ENCODE results near the gene TRIP10. TPM values are rescaled to one million over a fixed set of nuclear protein-coding genes. Genes with fewer than 3 reads are reported as not detected.

Gene TRIP10
- total RNA-seq, 4 donors from 2014 or later: 94.1 to 129 (median 104) TPM

DNA sequence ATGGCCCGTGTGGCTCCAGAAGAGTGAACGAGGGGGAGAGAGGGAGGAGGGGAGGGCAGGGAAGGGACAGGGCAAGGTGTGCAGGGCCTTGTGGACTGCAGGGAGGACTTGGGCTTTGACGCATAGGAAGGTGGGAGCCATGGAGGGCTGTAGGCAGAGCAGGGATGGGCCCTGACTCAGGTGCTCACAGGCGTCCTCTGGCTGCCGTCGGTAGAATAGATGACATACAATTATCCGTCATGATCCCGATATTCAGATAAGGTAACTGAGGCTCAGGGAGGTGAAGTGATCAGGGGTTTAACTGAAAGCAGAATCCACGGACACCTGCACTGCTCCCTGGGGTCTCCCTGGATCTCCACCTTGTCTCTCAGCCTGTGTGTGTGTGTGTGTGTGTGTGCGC lies 22.4 kb upstream of the TRIP10 start:
- 66 to 72% methylated on average over 9 to 10 of the region's 10 CpGs for WGBS, 2 donors (ENCODE audit: low coverage in 1 of 2)
- no peaks in the 10 kb centered on the region for H3K9me3 ChIP-seq
- peaks cover 0 to 4% of the 10 kb centered on the region in 2 donors for H3K36me3 ChIP-seq
- H3K4me1 ChIP-seq: peaks cover 0 to under 1% (median 0%) of the 10 kb centered on the region in 3 donors
- TF ChIP-seq EP300 (IDR thresholded peaks at IDR 0.05) (no peak), POLR2AphosphoS5 (IDR thresholded peaks at IDR 0.05) (no peak), POLR2A (IDR thresholded peaks at IDR 0.05) (no peak), CTCF (IDR thresholded peaks at IDR 0.05) (no peak)
- ATAC-seq: no peak
- peaks cover 64% of the 10 kb centered on the region for H3K27me3 ChIP-seq
- no peak overlapping the region for H3K4me3 ChIP-seq
- no peak overlapping the region for H3K27ac ChIP-seq

DNA sequence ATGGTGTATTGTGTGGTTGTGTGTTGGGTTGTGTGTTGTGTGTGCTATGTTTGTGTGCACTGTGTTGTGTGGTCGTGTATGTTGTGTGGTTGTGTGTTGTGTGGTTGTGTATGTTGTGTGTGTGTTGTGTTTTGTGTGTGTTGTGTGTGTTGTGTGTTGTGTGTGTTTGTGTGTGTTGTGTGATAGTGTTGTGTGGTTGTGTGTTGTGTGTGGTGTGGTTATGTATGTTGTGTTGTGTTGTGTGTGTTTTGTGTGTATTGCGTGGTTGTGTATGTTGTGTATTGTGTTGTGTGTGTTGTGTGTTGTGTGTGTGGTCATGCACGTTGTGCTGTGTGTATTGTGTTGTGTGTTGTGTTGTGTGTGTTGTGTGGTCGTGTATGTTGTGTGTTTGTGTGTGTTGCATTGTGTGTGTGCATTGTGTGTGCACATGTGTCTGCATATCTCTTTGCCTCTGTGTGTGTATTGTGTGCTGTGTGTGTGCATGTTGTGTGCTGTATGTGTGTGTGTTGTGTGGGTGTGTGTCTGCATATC lies 22.0 kb upstream of the TRIP10 start:
- H3K27ac ChIP-seq: no peak overlapping the region
- ATAC-seq: no peak
- H3K27me3 ChIP-seq: peaks cover 59% of the 10 kb centered on the region
- peaks cover 0 to 5% (median 0%) of the 10 kb centered on the region in 3 donors for H3K4me1 ChIP-seq
- no peak overlapping the region for H3K4me3 ChIP-seq
- 76 to 78% methylated on average over 3 of the region's 4 CpGs for WGBS, 2 donors (ENCODE audit: low coverage in 1 of 2)
- no peak for TF ChIP-seq EP300 (IDR thresholded peaks at IDR 0.05)
- TF ChIP-seq POLR2AphosphoS5 (IDR thresholded peaks at IDR 0.05): no peak
- no peak for TF ChIP-seq CTCF (IDR thresholded peaks at IDR 0.05)
- no peak for TF ChIP-seq POLR2A (IDR thresholded peaks at IDR 0.05)
- H3K9me3 ChIP-seq: no peaks in the 10 kb centered on the region
- peaks cover 0 to 4% of the 10 kb centered on the region in 2 donors for H3K36me3 ChIP-seq

DNA sequence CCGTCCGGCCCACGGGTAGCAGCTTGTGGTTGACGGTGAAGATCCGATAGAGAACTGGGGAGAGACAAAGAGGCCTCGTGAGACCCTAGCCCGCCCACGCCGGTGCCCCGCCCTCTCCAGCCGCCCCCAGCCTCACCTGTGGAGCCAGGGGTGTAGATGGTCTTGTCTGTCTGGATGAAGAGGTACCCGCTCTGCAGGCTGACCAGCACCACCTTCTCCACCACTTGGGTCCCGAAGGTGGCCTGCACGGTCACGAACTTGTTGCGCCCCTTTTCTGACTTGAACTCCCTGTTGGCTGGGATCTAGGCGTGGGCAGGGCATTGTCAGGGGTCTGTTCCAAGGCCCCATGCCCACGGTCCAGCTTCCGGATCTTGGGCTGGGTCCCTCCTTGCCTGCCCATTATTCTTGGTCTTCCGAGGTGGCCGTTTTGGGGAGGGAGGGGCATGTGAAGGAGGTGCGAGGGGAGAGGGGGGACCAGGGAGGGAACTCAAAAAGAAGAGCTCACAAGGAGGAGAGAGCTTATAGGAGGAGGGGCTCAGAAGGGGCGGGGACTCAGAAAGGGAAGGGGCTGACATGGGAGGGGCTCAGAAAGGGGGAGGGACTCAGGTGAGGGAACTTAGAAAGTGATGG lies 21.3 kb upstream of the TRIP10 start:
- H3K27me3 ChIP-seq: peaks cover 52% of the 10 kb centered on the region
- H3K4me1 ChIP-seq: peaks cover 0 to 12% (median 3%) of the 10 kb centered on the region in 3 donors
- no peak for ATAC-seq
- WGBS, 2 donors (ENCODE audit: low coverage in 1 of 2): 40 to 47% methylated on average over 1 to 6 of the region's 23 CpGs
- H3K27ac ChIP-seq: no peak overlapping the region
- no peaks in the 10 kb centered on the region for H3K9me3 ChIP-seq
- H3K36me3 ChIP-seq: peaks cover 0 to 4% of the 10 kb centered on the region in 2 donors
- no peak for TF ChIP-seq EP300 (IDR thresholded peaks at IDR 0.05)
- TF ChIP-seq POLR2AphosphoS5 (IDR thresholded peaks at IDR 0.05): no peak
- TF ChIP-seq CTCF (IDR thresholded peaks at IDR 0.05): no peak
- TF ChIP-seq POLR2A (IDR thresholded peaks at IDR 0.05): no peak
- H3K4me3 ChIP-seq: peak overlapping the region in 1 of 2 donors; percentile 6

- ATAC-seq: peak; percentile 11
- peaks cover 0 to 14% (median 5%) of the 10 kb centered on the region in 3 donors for H3K4me1 ChIP-seq
- WGBS, 2 donors (ENCODE audit: low coverage in 1 of 2): 62 to 83% methylated on average over 5 to 15 of the region's 21 CpGs
- peak overlapping the region in 1 of 4 donors; percentile 17 for H3K27ac ChIP-seq
- no peaks in the 10 kb centered on the region for H3K9me3 ChIP-seq
- H3K36me3 ChIP-seq: peaks cover 0 to 4% of the 10 kb centered on the region in 2 donors
- TF ChIP-seq POLR2AphosphoS5 (IDR thresholded peaks at IDR 0.05) (no peak), CTCF (IDR thresholded peaks at IDR 0.05) (no peak), POLR2A (IDR thresholded peaks at IDR 0.05) (no peak), EP300 (IDR thresholded peaks at IDR 0.05) (no peak)
- H3K4me3 ChIP-seq: peak overlapping the region in 1 of 2 donors; percentile 47
- peaks cover 48% of the 10 kb centered on the region for H3K27me3 ChIP-seq
Measured at GRCh38 chr19:6718741-6719539, 20.5 kb upstream of the TRIP10 start.

Measured in gastroesophageal sphincter (tissue), 4 donors.